VCaP (cell line): ENCODE data around the gene GLIPR2.
"Not testable (repeated sequence)": the region's sequence is repeated elsewhere in the genome, so short reads cannot be mapped to it uniquely, and the experiment has no call there.

Experiments used
- H3K27ac ChIP-seq: fragments of 450-650 bp; 2 replicates; pipeline ENCODE4 v1.5.1; 2017
- TF ChIP-seq, protein P1 (sequence below): fragments of 450-650 bp; conservative IDR thresholded peaks from 2 replicates; pipeline ENCODE4 v1.5.1; 2017; ENCODE audit warnings: mild to moderate bottlenecking, moderate library complexity

Gene GLIPR2, protein sequence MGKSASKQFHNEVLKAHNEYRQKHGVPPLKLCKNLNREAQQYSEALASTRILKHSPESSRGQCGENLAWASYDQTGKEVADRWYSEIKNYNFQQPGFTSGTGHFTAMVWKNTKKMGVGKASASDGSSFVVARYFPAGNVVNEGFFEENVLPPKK

DNA sequence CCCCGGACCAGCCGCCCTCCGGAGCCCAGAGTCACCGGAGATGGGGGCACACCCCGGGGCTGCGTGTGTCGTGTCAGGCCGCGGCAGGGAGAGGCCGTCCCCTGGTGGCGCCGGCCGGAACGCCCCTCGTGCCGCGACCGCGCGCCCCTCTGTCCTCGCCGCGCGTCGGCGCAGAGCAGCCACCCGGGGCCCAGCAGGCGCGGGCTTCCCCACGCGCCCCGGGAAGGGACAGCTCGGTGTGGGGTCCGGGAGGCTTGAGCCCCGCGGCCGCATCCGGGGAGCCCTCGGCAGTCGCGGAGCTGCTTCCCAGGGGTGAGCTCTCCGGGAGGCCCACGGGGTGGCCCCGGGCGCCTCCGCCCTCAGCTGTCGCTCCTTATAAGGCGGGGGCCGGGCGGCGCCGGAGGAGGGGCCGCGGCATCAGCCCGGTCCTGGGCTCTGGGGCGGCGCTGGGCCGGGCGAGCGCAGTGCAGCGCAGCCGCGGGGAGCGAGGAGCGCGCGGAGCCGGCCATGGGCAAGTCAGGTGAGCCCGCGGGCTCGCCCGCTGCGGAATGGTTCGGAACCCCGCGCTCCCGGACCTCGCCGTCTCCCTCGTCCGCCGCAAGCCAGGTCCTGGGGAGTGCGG lies at the start of gene GLIPR2:
Gene GLIPR2, plus strand, starts transcription at position 462 of the 622 bp plus-strand sequence. Its CDS starts 46 bp downstream, at position 508.
- TF ChIP-seq, protein P1, sequence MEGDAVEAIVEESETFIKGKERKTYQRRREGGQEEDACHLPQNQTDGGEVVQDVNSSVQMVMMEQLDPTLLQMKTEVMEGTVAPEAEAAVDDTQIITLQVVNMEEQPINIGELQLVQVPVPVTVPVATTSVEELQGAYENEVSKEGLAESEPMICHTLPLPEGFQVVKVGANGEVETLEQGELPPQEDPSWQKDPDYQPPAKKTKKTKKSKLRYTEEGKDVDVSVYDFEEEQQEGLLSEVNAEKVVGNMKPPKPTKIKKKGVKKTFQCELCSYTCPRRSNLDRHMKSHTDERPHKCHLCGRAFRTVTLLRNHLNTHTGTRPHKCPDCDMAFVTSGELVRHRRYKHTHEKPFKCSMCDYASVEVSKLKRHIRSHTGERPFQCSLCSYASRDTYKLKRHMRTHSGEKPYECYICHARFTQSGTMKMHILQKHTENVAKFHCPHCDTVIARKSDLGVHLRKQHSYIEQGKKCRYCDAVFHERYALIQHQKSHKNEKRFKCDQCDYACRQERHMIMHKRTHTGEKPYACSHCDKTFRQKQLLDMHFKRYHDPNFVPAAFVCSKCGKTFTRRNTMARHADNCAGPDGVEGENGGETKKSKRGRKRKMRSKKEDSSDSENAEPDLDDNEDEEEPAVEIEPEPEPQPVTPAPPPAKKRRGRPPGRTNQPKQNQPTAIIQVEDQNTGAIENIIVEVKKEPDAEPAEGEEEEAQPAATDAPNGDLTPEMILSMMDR = peak; percentile 49
- H3K27ac ChIP-seq = peak within 1 kb of the TSS; percentile 63; the same call in 1 of the 2 replicates

DNA sequence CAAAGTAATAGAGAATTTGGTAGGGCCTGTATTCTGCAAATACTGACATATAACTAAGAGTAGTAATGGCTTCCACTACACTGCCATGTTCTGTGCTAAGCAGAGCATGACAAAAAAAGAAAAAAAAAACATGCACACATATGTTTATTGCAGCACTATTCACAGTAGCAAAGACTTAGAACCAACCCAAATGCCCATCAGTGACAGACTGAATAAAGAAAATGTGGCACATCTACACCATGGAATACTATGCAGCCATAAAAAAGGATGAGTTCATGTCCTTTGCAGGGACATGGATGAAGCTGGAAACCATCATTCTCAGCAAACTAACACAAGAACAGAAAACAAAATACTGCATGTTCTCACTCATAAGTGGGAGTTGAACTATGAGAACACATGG lies 49.5 kb upstream of the GLIPR2 start:
- not testable (repeated sequence) for H3K27ac ChIP-seq

DNA sequence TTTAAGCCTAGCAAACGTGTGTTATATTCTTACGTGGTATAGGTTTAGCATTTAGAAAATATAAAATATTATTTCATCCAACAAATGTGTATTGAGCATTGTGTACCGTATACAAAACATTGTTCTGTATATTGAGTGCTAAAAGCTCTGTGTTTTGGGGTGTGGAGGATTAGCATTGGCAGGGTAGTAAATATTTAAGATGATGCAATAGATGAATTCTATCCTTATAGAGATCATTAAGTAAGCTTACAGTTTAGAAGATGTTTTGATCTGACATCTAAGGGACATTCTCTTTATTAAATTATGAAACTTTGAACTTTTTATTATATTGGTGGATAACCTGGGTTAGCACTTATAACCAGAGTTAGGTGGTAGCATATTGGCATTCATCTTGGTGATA lies 48.5 kb upstream of the GLIPR2 start:
- H3K27ac ChIP-seq = no peak overlapping the region
- TF ChIP-seq, protein P1 = no peak

DNA sequence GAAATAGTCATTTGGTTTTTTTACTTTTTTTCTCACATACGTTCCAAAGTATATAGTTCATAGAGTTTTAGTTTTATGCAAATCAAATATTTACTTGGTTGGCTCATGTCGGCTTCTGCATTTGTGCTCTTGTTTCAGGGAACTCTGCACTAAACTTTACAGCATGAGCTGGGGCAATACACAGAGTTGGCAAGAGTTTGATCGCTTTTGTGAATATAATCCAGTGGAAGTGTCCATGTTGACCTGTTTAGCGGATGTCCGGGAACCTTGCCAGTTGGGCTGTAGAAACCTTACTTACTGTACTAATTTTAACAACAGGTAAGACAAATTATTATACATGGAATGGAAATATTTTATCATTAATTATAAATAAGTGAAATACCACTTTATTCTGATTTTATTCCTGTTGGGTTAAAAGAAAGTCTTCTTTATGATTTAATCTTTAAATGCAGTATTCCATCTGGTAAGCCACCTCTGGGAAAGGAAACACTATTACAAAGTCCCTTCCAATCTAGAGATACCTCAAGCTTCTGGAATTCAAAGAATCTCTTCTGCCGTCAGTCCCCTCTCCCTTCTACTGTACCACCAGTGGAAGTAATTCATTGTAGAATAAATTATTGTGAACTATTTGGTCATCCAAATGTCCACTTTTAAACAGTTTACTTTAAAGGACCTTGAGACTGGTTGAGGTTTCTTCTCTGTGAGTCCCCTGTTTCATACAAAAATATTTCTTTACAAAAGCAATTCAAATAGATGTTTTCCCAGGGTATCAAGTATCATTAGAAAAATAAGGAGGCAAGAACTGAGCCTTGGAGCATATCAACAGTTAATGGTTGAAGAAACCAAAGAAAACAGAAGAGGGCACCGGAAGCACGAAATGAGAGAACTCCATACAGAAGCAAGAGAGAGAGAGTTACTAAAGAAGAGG lies 45.2 kb upstream of the GLIPR2 start:
- TF ChIP-seq, protein P1 = peak; percentile 53
- peak overlapping the region; percentile 52 for H3K27ac ChIP-seq

DNA sequence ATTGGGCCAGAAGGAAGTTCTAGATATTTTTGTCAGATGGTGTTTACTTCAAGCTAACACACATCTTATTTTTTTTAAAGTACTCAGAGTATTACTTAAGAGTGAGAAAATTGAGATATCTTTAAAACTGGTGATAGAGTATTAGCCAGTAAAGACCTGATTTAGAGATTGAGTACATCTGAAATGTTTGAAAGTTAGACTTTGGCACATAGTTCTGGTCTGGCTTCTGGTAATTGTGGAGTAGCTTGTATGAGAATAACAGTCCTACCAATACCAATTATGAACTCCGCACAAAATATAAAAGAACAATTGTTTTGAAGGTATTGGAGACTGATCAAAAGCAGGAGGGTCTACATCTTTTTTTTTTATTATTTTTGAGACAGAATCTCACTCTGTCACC lies 44.5 kb upstream of the GLIPR2 start:
- TF ChIP-seq, protein P1 = no peak

DNA sequence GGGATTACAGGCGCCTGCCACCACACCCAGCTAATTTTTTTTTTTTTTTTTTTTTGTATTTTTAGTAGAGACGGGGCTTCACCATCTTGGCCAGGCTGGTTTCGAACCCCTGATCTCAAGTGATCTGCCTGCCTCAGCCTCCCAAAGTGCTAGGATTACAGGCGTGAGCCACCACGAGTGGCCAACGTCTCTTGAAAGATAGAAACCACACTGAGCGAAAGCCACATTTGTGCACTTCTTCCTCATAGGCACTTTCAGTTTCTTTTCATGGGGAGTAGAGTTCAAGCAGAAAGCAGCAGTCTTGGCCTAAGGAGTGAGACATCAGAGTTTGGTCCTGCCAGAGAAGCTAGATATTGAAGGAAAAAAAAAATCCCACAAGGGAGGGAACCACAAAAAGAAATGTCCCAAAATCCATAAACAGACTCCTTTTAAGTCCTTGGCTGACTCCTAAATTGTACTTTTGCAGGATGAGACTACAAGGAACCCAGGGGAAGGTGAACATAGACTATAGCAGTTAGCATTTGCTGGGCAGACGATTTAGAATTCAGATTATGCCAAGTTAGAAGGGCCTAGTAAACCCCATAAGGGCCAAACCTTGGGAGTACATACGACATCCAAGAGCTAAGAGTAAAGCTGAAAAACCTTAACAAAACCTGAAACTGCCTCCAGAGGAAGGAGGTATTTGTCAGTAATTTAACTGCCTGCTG lies 43.9 kb upstream of the GLIPR2 start:
- TF ChIP-seq, protein P1 = no peak
- no peak overlapping the region for H3K27ac ChIP-seq

More for the DNA sequence above, 44.5 kb upstream of the GLIPR2 start:
- peak overlapping the region; percentile 52 for H3K27ac ChIP-seq

DNA sequence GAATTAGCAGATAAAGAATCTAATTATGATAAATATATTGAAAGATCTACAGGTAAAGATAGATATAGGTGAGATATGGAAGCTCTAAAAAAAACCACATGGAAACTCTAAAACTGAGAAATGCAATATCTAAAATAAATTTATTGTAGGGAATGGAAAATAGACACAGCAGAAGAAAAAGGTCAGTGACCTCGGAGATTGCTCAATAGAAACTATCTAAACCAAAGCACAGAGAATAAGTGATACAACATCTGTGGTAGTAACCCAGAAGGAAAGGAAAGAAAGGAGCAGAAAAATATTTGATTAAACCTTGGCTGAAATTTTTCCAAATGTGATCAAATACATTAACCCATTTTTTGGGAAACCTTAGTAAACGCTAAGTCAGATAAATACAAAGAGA lies 43.1 kb upstream of the GLIPR2 start:
- TF ChIP-seq, protein P1 = no peak
- no peak overlapping the region for H3K27ac ChIP-seq
